Measurements from ENCODE around the gene GAS7.
"Not testable (repeated sequence)": the region's sequence is repeated elsewhere in the genome, so short reads cannot be mapped to it uniquely, and the experiment has no call there.

The GAS7 gene

DNA sequence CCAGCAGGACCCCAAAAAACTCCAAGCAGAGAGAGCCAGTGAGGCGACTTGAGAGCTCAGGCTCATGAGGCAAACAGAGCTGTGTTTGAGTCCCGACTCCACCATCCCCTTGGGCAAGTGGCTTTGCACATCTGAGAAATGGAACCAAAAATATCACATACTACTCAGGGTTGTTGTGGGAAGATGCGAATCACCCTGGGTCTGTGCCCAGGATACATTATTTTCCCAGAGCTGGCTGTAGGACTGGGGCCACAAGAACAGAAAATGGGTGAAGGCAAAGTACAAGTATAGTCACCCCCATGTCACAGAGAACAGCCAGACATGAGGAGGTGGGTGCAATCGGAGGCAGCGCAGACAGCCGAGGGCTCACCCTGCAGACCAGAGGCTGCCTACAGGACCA, 127.3 kb downstream of the GAS7 start:
- DNase-seq = peak; percentile 24

DNA sequence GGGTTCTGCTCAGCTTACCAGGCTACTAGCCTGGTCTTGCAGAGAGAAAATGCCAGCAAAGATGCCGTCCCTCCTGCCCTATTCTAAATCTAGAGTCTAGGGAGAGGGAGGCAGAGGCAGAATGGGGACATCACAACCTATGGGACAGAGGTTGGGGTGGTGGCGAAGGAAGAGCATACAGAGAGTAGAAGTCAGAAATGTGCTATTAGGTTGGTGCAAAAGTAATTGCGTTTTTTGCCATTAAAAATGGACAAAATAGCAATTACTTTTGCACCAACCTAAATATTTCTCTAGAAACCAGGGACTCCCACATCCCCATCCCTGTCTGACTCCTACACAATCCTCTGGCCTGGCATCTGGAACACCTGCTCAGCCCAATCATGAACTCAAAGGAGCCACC, 127.7 kb downstream of the GAS7 start:
- no peak for DNase-seq

DNA sequence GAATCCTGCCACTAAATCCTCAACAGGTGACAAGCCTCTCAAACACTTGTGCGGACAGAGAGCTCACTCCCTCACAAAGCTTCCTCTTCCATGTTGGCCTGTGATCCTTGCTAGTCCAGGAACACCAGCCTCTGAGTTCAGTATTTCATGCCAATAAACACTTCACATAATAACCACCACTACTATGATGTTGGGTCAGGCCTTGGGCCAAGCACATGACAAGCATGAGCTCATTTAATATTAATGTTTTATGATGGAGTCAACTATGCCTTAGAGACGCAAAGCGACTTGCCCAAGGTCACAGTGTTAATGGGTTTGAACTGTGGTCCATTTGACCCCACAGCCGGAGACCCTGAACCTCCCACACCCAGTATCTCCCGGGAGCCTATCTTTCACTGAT, 129.1 kb downstream of the GAS7 start:
- DNase-seq = no peak

DNA sequence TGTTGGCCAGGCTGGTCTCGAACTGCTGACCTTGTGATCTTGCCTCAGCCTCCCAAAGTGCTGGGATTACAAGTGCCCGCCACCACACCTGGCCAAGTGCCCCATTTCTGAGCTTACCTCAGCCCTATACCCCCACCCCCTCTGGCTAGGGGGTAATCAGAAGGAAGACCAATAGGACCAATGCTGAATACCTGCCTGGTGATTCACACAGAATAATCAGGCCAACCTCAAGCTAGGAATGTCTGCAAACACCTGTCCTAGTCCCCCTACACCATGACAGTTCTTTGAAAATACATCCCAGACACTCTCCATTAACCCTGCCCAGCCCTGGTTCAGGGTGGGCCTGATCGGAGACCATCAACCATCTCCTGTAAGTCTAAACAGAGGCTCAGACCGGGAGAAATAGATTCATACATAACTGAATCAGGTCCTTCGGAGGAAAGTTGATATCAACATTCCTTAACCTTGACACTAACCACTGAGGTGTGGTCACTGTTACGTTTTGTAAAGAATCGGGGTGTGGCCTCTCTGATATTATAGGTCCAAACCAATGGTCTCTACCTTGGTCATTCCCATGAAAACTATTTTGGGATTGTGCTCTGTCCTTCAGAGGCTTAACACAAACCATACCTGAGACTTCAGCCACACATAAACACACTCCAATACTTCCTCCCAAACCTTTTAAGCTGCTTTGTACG, 130.8 kb downstream of the GAS7 start:
- no peak for DNase-seq

DNA sequence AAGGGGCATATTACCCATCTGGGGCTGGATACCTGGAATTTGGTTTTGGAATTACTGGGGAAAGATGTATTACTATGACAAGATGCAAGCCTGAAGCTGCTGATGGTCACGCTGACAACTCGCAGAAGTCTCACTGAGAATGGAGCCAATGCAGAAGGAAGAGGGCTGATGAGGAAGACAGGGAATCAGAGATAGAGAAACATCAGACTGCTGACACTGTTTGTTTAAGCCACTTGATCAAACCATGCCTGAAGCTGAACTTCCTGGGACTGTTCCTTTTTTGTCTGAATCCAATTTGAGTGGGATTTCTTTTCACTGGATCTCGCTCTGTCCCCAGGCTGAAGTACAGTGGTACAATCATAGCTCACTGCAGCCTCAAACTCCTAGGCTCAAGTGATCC, 133.9 kb downstream of the GAS7 start:
- no peak for DNase-seq

DNA sequence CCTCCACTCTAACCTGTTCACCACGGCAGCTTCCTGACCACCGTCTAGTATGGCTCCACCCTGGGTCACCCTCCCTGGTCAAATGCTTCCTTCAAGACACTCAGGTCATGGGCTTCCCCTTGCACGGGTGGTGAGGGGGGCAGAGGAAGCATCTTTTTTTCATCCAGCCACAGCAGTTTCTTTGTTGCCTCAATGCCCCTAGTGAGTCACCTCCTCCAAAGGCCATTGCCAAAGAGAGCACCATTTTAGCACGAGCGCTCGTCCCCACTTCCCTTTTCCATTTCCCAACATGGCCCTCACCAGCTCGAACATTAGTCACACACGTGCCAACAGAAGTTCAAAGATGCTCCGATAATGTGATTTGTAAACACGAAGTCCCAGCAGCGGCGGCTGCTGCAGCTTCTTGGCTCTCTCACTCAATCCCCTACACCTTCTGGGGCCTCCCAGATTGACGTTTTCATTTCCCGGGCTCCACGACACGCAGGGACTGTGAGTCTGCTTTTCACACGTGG, 134.6 kb downstream of the GAS7 start:
- DNase-seq = peak; percentile 30

DNA sequence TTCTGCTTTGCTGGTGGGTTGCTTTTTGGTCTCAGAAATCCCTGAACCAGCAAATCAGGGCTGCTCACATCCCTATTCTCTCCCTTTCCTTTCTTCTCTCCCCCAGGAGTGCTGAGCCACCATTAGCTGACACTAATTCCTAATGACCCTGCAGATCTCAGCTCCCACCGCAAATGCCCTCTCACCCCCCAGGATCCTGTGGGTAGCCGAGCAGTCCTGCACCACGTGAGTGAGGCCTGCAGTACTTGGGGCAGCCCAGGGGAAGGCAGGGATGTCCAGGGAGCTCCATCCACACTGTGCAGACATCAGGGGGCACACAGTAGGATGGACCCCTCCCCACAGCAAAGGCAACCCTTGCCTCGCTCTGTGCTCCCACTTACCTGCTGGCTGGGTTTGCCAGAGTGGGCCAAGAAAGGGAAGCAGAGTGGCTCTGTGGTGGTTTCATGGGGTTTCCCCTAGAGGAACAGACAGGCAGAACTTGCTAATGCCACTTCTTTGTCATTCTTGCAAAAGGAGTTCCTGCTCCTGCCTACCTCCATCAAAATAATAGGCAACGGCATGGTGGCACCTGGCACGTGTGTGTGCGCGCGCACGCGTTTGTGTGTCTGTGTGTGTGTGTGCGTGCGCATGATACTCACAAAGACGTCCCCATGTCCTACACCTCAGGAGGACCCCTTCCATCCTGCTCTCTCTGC, 135.6 kb downstream of the GAS7 start:
- DNase-seq = no peak

DNA sequence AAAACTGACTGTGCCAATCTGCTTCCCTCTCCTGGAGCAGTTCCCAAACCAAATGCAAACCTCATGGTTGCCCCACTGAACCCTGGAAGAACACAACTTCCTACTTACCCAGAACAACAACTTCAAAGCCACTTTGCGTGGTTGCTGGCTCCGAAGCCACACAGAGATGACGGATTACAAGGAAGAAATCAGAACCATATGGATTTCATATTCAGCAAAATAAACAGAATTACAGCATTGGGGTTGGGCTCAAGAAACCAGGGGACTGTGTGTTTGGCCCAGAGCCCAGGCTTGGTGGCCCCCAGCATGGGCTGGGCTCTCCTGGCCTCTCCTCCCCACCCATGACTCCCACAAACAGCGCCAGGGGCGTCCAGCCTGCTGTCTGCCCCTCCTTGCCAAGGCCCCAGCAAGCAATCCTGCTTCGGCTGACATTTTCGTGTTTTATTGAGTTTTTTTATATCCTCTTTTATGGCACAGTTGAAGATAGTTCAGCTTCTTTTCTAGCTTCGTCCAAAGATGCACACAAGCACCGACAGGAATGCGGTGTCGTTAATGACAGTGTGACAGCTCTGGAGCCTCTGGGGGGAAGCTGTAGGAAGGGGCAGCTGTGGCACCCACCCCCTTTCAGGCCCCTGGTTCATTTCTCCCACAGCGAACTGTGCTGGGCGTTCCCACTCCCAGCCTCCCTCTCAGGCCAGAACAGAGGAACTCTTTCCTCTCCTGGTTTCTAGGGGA, 137.1 kb downstream of the GAS7 start:
- peak; percentile 88 for DNase-seq

DNA sequence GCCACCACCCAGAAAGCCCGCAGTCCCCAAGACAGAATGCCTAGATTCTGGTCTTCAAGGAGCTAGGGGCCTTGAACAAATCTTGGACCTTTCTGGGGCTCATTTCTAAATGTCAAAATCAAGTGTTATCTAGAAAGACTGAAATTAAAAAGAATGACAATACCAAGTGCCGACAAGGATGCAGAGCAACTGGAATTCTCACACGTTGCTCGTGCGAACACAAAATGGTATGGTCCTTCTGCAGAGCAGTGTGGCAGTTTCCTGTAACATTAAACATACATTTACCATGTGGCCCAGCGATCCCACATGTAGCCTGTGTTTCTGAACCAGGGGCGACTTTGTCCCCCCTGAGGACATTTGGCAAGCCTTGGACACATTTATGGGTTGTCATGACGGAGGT, 137.9 kb downstream of the GAS7 start:
- DNase-seq = no peak

DNA sequence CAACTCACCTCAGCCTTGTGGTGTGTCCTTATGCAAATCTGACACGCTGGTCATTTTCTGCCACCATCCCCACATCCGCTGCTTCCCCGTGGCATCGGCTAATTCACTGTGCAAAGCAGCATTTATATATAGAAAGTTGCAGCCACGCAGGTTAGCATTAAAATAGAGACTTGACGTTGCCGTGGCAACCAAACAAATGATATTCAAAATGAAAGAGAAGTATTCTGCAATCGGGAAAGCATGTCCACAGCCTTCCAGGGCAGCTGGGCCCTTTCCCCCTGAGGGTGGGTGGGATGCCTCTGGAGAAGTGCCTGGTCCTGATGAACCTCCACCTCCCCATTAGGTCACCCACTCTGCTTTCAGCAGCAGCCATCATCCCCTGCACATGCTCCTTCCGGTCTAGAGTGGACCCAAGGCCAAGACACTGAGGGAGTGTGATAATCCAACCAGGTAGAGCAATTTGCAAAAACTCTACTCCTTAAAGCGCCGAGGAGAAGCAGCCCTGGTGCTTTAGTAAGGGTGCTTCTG, 138.7 kb downstream of the GAS7 start:
- DNase-seq = peak; percentile 28

DNA sequence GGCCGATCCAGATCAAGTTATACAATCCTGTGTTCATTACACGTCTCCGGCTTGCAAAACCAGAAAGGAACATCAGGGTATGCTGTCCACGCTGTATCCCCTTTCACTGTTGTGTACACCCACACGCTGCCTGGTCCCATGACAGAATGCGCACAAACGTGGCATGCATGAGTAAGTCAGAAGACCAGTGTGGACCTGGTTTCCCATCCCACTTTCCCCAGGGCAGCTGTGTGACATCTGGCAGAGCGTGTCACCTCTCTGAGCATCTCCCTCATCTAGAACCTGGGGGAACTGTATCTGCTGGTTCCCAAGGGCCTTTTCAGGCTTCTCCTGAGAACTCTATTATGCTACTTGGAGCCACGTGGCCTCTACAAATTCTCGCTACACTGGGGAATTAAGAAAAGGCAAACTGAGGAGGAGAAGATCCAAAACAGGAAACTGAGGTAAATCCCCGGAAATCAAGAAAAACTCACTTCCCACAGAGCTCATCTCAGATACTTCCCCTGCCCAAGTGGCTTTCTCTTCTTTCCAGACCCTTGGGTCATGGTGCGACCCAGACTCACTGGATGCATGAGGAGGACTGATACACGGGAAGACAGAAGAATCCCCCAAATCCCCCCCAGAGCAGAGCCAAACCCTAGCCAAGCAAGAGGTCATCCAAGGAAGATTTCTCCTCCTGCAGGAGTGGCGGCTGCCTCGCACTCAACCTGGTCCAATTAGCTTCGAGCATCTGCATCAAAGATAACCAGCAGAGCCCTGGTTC, 139.3 kb downstream of the GAS7 start:
- no peak for DNase-seq

DNA sequence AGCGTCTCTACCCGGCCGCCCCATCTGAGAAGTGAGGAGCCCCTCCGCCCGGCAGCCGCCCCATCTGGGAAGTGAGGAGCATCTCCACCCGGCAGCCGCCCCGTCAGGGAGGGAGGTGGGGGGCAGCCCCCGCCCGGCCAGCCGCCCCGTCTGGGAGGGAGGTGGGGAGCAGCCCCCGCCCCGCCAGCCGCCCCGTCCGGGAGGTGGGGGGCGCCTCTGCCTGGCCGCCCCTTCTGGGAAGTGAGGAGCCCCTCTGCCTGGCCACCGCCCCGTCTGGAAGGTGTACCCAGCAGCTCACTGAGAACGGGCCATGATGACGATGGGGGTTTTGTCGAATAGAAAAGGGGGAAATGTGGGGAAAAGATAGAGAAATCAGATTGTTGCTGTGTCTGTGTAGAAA, 140.9 kb downstream of the GAS7 start:
- DNase-seq = not testable (repeated sequence)

DNA sequence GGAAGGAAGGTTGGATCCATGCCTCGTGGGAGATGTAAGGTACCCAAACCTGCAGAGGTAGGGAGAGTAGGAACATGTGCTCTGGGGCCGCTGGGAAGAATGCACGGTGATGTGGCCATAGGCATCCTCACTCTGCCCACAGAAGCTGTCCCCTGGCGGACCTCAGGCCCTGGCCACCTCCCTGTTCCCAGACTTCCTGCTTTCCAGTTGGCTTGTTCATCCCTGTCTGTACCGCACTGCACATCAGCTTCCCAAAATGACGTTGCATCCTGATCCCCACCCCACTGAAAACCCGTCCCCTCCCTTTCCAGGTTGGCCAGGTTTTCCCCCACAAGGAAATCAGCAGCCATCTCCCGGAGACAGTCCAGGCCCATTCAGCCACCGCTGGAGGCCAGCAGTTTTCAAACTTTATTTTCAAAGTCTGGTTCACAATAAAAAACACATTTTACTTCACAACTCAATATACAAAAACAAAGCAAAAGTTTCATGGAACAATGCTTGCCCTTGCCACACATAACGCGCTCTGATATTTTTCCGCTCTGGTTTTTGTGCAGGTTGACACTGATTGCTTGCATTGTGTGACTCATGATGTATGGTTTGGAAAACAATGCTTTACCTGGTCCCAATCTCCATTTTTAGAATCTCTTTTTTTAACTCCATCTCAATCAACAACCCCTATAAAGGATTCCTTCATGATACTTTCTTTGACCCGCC, 143.0 kb downstream of the GAS7 start:
- DNase-seq = no peak

DNA sequence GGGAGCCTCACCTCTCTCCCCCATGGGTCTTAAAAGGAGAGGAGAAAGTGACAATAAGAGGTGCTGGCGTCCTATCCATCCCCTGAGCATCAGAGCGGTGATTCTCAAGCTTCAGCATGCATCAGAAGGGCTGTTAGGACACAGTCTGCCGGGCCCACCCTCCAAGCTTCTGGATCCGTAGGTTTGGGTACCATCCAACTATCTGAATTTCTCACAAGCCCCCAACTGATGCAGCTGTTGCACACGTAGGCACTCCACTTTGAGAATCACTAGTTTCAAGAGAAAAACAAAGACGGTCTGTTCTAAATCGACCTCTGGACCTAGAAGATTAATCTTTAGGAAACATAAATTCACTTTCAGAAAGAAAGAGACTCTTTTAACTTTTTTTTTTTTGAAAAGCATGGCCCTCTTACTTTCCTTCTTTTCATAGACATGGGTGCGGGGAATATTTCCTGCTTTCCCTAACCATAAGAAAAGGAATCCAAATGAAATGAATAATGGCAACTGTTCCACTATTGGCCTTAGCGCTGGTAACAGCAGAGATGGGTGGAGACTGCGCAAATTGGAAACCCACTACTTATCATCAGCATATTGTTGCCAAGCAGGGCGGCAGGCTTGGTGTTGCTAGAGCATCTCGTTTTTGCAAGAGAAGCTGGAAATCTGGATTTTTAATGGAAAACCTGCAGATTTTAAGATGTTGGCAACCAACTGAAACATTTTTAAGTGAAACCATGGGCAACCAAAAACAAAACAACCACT, 144.4 kb downstream of the GAS7 start:
- DNase-seq = no peak

DNA sequence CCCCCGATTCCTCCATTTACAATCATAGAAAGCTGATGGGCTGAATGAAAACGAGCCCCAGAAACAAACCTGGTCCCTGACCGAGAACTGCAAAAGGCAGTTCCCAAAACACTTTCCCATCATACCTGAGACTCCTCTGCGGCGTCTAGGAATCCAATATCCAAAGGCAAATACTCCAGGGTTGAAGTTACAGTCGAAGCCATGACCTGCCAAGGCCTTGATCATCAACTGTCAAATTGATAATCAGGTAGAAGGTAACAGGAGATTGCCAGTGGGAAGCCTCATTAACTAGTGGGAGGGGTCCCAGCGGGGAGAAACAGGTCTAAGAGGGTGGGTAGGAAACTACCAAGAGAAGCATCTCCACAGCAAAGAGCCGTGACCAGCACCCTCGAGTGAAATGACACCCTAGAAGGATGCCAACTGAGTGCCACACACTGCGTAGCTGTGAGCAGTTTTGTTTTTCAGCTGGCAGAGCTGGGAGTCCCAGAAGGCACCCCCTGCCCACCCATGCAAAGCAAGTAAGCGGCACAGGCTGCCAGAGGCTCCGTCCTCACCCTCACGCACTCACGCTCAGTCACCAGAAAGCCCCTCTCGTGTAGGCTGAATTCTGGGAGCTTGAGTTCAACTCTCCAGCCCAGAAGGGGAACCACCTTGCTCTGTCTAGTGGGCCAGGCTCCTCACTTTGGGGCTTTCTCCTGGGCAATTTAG, 146.1 kb downstream of the GAS7 start:
- DNase-seq = no peak

DNA sequence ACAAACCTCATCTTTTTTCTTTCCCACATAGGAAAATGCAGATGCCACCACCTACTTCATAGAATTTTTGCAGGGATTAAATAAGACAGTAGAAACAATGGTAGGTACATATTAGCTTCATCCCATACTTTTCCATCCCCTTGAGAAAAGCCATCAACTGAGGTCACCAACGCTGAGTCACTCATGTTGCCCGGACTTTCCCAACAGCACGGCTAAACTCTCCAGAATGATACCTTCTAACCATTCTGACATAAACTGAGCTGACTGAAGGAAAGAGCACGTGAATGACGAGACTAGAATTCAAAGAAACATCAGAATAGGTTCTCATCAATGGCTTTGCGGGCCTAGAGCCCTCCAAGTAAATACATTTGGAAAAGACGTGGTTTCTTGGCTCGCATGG, 147.3 kb downstream of the GAS7 start:
- DNase-seq = peak; percentile 54

DNA sequence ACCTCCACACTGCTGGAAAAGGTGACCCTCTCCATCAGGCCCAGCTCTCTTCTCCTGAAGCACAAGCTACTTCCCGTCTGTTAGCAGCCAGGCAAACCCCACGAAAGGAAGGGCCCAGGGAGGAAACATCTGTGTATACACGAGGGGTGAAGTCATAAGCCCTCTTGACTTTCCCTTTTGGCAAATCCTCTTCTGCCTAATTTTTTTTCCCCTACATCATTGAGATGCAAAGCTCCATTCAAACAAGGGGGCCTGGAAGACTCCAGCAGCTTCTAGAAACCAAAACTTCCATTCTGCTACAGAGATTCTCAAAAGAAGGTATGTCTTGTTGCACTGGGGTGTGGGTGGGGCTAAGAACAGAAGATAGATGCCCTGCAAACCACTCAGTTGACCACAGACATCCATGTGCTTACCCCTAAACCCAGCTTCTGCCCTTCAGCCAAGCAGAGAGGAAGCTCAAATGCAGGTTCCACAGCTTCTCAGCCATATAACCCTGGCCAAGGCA, 147.8 kb downstream of the GAS7 start:
- DNase-seq = no peak

DNA sequence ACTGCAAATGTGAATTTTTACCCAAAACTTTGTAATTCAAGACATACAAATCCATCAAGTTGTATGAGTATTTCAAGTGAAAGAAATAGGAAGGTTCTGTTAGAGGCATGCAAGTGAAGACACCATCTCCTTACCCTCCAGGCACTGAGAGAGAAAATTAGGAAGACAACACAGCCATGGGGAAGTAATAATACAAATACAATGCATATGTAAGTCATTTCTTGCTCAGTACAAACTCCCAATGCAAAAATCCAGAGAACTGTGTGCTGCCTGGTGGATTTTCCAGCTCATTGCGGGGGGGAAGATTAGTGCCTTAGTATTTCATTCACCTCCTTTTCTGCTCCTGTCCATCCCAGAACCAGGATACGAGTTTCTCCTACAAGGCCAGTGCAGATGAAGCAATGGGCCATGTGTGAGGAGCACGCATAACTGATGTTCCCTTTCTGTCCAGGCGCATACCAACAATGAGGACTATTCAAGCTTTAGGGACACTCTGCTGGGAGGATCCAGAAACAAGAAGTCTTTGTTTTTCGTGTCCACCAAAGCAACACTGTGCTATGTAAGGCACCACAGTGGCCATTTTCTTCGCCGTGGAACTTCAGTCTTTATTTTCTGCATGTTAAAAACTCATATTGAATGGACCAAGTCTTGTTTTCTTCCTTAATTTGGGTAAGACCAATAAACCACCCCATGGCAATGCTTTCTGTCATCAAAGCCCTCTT, 149.6 kb downstream of the GAS7 start:
- no peak for DNase-seq
